GM23338 (cell line): ENCODE results near the gene HGS. TPM values are rescaled to one million over a fixed set of nuclear protein-coding genes. Genes with fewer than 3 reads are reported as not detected.

Experiments
- ATAC-seq: fragments of 200-7000 bp; cut with Tn5 transposase; 3 replicates; pipeline ENCODE4 v1.9.1; 2020
- DNase-seq: peaks from one replicate; pipeline ENCODE4 v3.0.0-alpha.2; 2015; ENCODE audit warnings: low spot score
- H2AFZ ChIP-seq: fragments of 200-600 bp; sonication (generic); 2 replicates; pipeline ENCODE4 v1.8.0; 2016; ENCODE audit warnings: antibody characterized with exemption, mild to moderate bottlenecking, moderate library complexity
- H3F3A ChIP-seq: fragments of 200-600 bp; sonication (generic); replicated peaks from 2 replicates; pipeline ENCODE4 v1.8.0; 2017; ENCODE audit warnings: antibody characterized with exemption, mixed run types, low read depth
- H3K27ac ChIP-seq: fragments of 200-600 bp; sonication (generic); 2 replicates; pipeline ENCODE4 v1.6.1; 2016; ENCODE audit warnings: low read depth
- H3K27me3 ChIP-seq: fragments of 200-600 bp; sonication (generic); 2 replicates; pipeline ENCODE4 v1.8.0; 2016; ENCODE audit warnings: mild to moderate bottlenecking, mixed run types, moderate library complexity; ENCODE audit not compliant: insufficient read depth
- H3K36me3 ChIP-seq: fragments of 200-600 bp; sonication (generic); 2 replicates; pipeline ENCODE4 v1.8.0; 2016; ENCODE audit warnings: mild to moderate bottlenecking; ENCODE audit not compliant: insufficient read depth
- H3K4me1 ChIP-seq: fragments of 200-600 bp; sonication (generic); 2 replicates; pipeline ENCODE4 v1.8.0; 2016; ENCODE audit warnings: mild to moderate bottlenecking, moderate library complexity; ENCODE audit not compliant: insufficient read depth
- H3K4me2 ChIP-seq: fragments of 200-600 bp; sonication (generic); 2 replicates; pipeline ENCODE4 v1.7.1; 2017; ENCODE audit warnings: mixed run types
- H3K4me3 ChIP-seq: fragments of 200-600 bp; sonication (generic); 2 replicates; pipeline ENCODE4 v1.6.1; 2016; ENCODE audit warnings: mixed run types
- H3K79me2 ChIP-seq: fragments of 200-600 bp; sonication (generic); replicated peaks from 2 replicates; pipeline ENCODE4 v1.8.0; 2017; ENCODE audit warnings: mild to moderate bottlenecking; ENCODE audit not compliant: insufficient read depth
- H3K9me2 ChIP-seq: fragments of 200-600 bp; sonication (generic); 2 replicates; pipeline ENCODE4 v1.8.0; 2017; ENCODE audit not compliant: insufficient read depth
- H4K20me1 ChIP-seq: fragments of 200-600 bp; sonication (generic); replicated peaks from 2 replicates; pipeline ENCODE4 v1.8.0; 2017; ENCODE audit warnings: mild to moderate bottlenecking; ENCODE audit not compliant: insufficient read depth
- H3K27ac Mint-ChIP-seq: 2 replicates; pipeline ENCODE4 v1.8.0; 2020; ENCODE audit warnings: inconsistent platforms, mild to moderate bottlenecking, moderate library complexity, mixed read lengths
- H3K27me3 Mint-ChIP-seq: 3 replicates; pipeline ENCODE4 v1.8.0; 2022; ENCODE audit warnings: low read depth, mild to moderate bottlenecking, moderate library complexity, mixed read lengths, inconsistent platforms; ENCODE audit not compliant: insufficient read depth, poor library complexity
- H3K36me3 Mint-ChIP-seq: 3 replicates; pipeline ENCODE4 v1.8.0; 2021; ENCODE audit warnings: low read depth, mild to moderate bottlenecking, inconsistent platforms, moderate library complexity, mixed read lengths
- H3K4me1 Mint-ChIP-seq: 3 replicates; pipeline ENCODE4 v1.8.0; 2020; ENCODE audit warnings: mild to moderate bottlenecking, inconsistent platforms, mixed read lengths
- H3K4me3 Mint-ChIP-seq: 3 replicates; pipeline ENCODE4 v1.8.0; 2021; ENCODE audit warnings: moderate library complexity, mild to moderate bottlenecking, inconsistent platforms, mixed read lengths
- H3K9me3 Mint-ChIP-seq: 3 replicates; pipeline ENCODE4 v1.8.0; 2020; ENCODE audit warnings: moderate library complexity, mild to moderate bottlenecking, inconsistent platforms, mixed read lengths
- CREB1 ChIP-seq: fragments of 250-450 bp; sonication (Bioruptor Pico); IDR thresholded peaks from 2 replicates; pipeline ENCODE4 v1.5.0; 2020; ENCODE audit warnings: low read depth, mild to moderate bottlenecking, moderate library complexity
- ETS1 ChIP-seq: IDR thresholded peaks from 2 replicates; pipeline ENCODE4 v1.6.1; 2016; ENCODE audit warnings: antibody characterized with exemption
- EZH2 ChIP-seq: fragments of 200-600 bp; sonication (generic); IDR thresholded peaks from one replicate; pipeline ENCODE4 v1.8.0; 2017; ENCODE audit warnings: antibody characterized with exemption, mild to moderate bottlenecking, low read depth; ENCODE audit not compliant: unreplicated experiment
- EZH2phosphoT487 ChIP-seq: fragments of 200-600 bp; sonication (generic); IDR thresholded peaks from one replicate; pipeline ENCODE4 v1.8.1; 2018; ENCODE audit warnings: antibody characterized with exemption; ENCODE audit not compliant: unreplicated experiment
- JUNB ChIP-seq: IDR thresholded peaks from one replicate; pipeline ENCODE4 v1.6.1; 2016; ENCODE audit warnings: antibody characterized with exemption; ENCODE audit not compliant: unreplicated experiment
- NANOG ChIP-seq: IDR thresholded peaks from 2 replicates; pipeline ENCODE4 v1.6.1; 2016; ENCODE audit warnings: antibody characterized with exemption, borderline replicate concordance
- POLR2AphosphoS5 ChIP-seq: IDR thresholded peaks from 2 replicates; pipeline ENCODE4 v1.6.1; 2016; ENCODE audit warnings: antibody characterized with exemption, low read depth
- REST ChIP-seq: IDR thresholded peaks from one replicate; pipeline ENCODE4 v1.6.1; 2018; ENCODE audit warnings: antibody characterized with exemption; ENCODE audit not compliant: unreplicated experiment
- STAT1 ChIP-seq: IDR thresholded peaks from one replicate; pipeline ENCODE4 v1.6.1; 2016; ENCODE audit warnings: antibody characterized with exemption; ENCODE audit not compliant: unreplicated experiment
- ZNF114 ChIP-seq: fragments of 250-450 bp; sonication (Bioruptor Pico); IDR thresholded peaks from 2 replicates; pipeline ENCODE4 v1.5.0; 2020; ENCODE audit warnings: mild to moderate bottlenecking, moderate library complexity
- ZNF331 ChIP-seq: fragments of 250-450 bp; sonication (Bioruptor Pico); IDR thresholded peaks from 2 replicates; pipeline ENCODE4 v1.5.0; 2020; ENCODE audit warnings: low read depth, mild to moderate bottlenecking, moderate library complexity
- polyA plus RNA-seq: library from polyadenylated mRNA; unstranded; fragments of >200 nt; fragmentation: Nextera tagmentation; extraction: Ambion mirVana; gene quantifications from 2 replicates; pipeline ENCODE4 v1.2.1, GENCODE V29; 2016
- total RNA-seq: library from RNA; depleted of rRNA; stranded (reverse); fragments of >200 nt; shearing (Covaris generic); gene quantifications from 2 replicates; pipeline ENCODE4 v1.2.3, GENCODE V29; 2014
- TF ChIP-seq, protein P1 (sequence below): fragments of 250-450 bp; sonication (Bioruptor Pico); IDR thresholded peaks from 2 replicates; pipeline ENCODE4 v1.5.0; 2020; ENCODE audit warnings: mild to moderate bottlenecking, moderate library complexity
- TF ChIP-seq, protein P2 (sequence below), 2 experiments: fragments of 200-600 bp in 1 of 2; sonication (generic) in 1 of 2; conservative IDR thresholded peaks; 2 replicates each; pipeline versions ENCODE4 v1.5.1 to v1.6.1; 2016 to 2017; ENCODE audit warnings: antibody characterized with exemption in 2 of 2, low read depth in 2 of 2, mild to moderate bottlenecking in 2 of 2, moderate library complexity in 1 of 2

HGS gene
- total and polyA plus RNA-seq, 2 experiments from 2014 or later = 59.0 to 90.2 TPM

- no peak for TF ChIP-seq ZNF114 (CRISPR knock-in tag)
- TF ChIP-seq EZH2phosphoT487 = no peak
- TF ChIP-seq ETS1 = no peak
- no peak for TF ChIP-seq REST
- TF ChIP-seq NANOG = no peak
- no peak for TF ChIP-seq STAT1
- no peak for TF ChIP-seq EZH2
- TF ChIP-seq POLR2AphosphoS5 = no peak
- TF ChIP-seq, protein P1, sequence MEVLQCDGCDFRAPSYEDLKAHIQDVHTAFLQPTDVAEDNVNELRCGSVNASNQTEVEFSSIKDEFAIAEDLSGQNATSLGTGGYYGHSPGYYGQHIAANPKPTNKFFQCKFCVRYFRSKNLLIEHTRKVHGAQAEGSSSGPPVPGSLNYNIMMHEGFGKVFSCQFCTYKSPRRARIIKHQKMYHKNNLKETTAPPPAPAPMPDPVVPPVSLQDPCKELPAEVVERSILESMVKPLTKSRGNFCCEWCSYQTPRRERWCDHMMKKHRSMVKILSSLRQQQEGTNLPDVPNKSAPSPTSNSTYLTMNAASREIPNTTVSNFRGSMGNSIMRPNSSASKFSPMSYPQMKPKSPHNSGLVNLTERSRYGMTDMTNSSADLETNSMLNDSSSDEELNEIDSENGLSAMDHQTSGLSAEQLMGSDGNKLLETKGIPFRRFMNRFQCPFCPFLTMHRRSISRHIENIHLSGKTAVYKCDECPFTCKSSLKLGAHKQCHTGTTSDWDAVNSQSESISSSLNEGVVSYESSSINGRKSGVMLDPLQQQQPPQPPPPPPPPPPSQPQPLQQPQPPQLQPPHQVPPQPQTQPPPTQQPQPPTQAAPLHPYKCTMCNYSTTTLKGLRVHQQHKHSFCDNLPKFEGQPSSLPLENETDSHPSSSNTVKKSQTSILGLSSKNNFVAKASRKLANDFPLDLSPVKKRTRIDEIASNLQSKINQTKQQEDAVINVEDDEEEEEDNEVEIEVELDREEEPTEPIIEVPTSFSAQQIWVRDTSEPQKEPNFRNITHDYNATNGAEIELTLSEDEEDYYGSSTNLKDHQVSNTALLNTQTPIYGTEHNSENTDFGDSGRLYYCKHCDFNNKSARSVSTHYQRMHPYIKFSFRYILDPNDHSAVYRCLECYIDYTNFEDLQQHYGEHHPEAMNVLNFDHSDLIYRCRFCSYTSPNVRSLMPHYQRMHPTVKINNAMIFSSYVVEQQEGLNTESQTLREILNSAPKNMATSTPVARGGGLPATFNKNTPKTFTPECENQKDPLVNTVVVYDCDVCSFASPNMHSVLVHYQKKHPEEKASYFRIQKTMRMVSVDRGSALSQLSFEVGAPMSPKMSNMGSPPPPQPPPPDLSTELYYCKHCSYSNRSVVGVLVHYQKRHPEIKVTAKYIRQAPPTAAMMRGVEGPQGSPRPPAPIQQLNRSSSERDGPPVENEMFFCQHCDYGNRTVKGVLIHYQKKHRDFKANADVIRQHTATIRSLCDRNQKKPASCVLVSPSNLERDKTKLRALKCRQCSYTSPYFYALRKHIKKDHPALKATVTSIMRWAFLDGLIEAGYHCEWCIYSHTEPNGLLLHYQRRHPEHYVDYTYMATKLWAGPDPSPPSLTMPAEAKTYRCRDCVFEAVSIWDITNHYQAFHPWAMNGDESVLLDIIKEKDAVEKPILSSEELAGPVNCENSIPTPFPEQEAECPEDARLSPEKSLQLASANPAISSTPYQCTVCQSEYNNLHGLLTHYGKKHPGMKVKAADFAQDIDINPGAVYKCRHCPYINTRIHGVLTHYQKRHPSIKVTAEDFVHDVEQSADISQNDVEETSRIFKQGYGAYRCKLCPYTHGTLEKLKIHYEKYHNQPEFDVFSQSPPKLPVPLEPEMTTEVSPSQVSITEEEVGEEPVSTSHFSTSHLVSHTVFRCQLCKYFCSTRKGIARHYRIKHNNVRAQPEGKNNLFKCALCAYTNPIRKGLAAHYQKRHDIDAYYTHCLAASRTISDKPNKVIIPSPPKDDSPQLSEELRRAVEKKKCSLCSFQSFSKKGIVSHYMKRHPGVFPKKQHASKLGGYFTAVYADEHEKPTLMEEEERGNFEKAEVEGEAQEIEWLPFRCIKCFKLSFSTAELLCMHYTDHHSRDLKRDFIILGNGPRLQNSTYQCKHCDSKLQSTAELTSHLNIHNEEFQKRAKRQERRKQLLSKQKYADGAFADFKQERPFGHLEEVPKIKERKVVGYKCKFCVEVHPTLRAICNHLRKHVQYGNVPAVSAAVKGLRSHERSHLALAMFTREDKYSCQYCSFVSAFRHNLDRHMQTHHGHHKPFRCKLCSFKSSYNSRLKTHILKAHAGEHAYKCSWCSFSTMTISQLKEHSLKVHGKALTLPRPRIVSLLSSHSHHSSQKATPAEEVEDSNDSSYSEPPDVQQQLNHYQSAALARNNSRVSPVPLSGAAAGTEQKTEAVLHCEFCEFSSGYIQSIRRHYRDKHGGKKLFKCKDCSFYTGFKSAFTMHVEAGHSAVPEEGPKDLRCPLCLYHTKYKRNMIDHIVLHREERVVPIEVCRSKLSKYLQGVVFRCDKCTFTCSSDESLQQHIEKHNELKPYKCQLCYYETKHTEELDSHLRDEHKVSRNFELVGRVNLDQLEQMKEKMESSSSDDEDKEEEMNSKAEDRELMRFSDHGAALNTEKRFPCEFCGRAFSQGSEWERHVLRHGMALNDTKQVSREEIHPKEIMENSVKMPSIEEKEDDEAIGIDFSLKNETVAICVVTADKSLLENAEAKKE (CRISPR knock-in tag) = no peak
- no peak for TF ChIP-seq CREB1 (CRISPR knock-in tag)
- TF ChIP-seq, protein P2, sequence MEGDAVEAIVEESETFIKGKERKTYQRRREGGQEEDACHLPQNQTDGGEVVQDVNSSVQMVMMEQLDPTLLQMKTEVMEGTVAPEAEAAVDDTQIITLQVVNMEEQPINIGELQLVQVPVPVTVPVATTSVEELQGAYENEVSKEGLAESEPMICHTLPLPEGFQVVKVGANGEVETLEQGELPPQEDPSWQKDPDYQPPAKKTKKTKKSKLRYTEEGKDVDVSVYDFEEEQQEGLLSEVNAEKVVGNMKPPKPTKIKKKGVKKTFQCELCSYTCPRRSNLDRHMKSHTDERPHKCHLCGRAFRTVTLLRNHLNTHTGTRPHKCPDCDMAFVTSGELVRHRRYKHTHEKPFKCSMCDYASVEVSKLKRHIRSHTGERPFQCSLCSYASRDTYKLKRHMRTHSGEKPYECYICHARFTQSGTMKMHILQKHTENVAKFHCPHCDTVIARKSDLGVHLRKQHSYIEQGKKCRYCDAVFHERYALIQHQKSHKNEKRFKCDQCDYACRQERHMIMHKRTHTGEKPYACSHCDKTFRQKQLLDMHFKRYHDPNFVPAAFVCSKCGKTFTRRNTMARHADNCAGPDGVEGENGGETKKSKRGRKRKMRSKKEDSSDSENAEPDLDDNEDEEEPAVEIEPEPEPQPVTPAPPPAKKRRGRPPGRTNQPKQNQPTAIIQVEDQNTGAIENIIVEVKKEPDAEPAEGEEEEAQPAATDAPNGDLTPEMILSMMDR (conservative IDR thresholded peaks at IDR 0.05; ENCODE audit: low read depth in 2 of 2) = no peak
- no peak for TF ChIP-seq JUNB
- no peak for TF ChIP-seq ZNF331 (CRISPR knock-in tag)
- no peaks in the 10 kb centered on the region for H4K20me1 ChIP-seq
- no peaks in the 10 kb centered on the region for H3K9me2 ChIP-seq
- no peaks in the 10 kb centered on the region for H3K36me3 ChIP-seq
- peaks cover 11% of the 10 kb centered on the region for H3K4me1 ChIP-seq
- H3K4me2 ChIP-seq = no peak overlapping the region
- peaks cover 33% of the 10 kb centered on the region for H3K27me3 Mint-ChIP-seq
- ATAC-seq (no peak), DNase-seq (no peak)
- no peak overlapping the region for H3K27ac ChIP-seq
- no peak overlapping the region for H3K4me3 ChIP-seq
- H2AFZ ChIP-seq = no peak overlapping the region
- peaks cover 6% of the 10 kb centered on the region for H3K4me1 Mint-ChIP-seq
- H3K27me3 ChIP-seq = peaks cover 30% of the 10 kb centered on the region
- H3K9me3 Mint-ChIP-seq = peaks cover 5% of the 10 kb centered on the region; the same call in 1 of the 3 replicates
- H3K4me3 Mint-ChIP-seq = no peak overlapping the region
- H3K27ac Mint-ChIP-seq = no peak overlapping the region
- no peaks in the 10 kb centered on the region for H3K79me2 ChIP-seq
- no peaks in the 10 kb centered on the region for H3K36me3 Mint-ChIP-seq
- peaks cover 13% of the 10 kb centered on the region; the same call in 1 of the 2 replicates for H3F3A ChIP-seq
These were observed 39.3 kb upstream of the HGS start for GRCh38 chr17:81644496-81644895.
